Small intestine (tissue), 7 donors: ENCODE data around the gene COL9A1. TPM values are rescaled to one million over a fixed set of nuclear protein-coding genes. Genes with fewer than 3 reads are reported as not detected.

ENCODE experiments used
- DNase-seq, 2 donors: peaks; one replicate each; pipeline versions ENCODE4 v3.0.0 to v3.0.0-alpha.2; 2013
- FAIRE-seq: peaks from 2 replicates; lab custom pipeline; 2012; peaks lifted over from hg19 to GRCh38; lab: Jason Lieb, UNC
- H3K27ac ChIP-seq, 3 donors: one replicate each; pipeline ENCODE4 v1.5.1; 2013; ENCODE audit warnings: low read length in 2 of 3, mild to moderate bottlenecking in 2 of 3, control low read depth in 1 of 3, inconsistent platforms in 1 of 3, low read depth in 1 of 3, moderate library complexity in 1 of 3
- H3K27me3 ChIP-seq, 3 donors: one replicate each; pipeline ENCODE4 v1.6.1; 2013; ENCODE audit warnings: low read length in 3 of 3, inconsistent platforms in 1 of 3; ENCODE audit not compliant: control insufficient read depth in 3 of 3, insufficient read depth in 3 of 3
- H3K36me3 ChIP-seq, 3 donors: one replicate each; pipeline ENCODE4 v1.6.1; 2013; ENCODE audit warnings: low read length in 3 of 3, inconsistent platforms in 1 of 3, low read depth in 1 of 3, mild to moderate bottlenecking in 1 of 3, moderate library complexity in 1 of 3; ENCODE audit not compliant: control insufficient read depth in 3 of 3, insufficient read depth in 2 of 3
- H3K4me1 ChIP-seq, 3 donors: one replicate each; pipeline ENCODE4 v1.6.1; 2013; ENCODE audit warnings: low read length in 2 of 3, inconsistent platforms in 1 of 3, low read depth in 1 of 3, mild to moderate bottlenecking in 1 of 3, moderate library complexity in 1 of 3; ENCODE audit not compliant: control insufficient read depth in 3 of 3, insufficient read depth in 2 of 3
- H3K4me3 ChIP-seq, 3 donors: one replicate each; pipeline ENCODE4 v1.5.1; 2013; ENCODE audit warnings: low read length in 3 of 3, control low read depth in 1 of 3, inconsistent platforms in 1 of 3, low read depth in 1 of 3, mild to moderate bottlenecking in 1 of 3, moderate library complexity in 1 of 3
- H3K9me3 ChIP-seq, 2 donors: one replicate each; pipeline ENCODE4 v1.6.1; 2013; ENCODE audit warnings: low read depth in 1 of 2, low read length in 1 of 2; ENCODE audit not compliant: control insufficient read depth in 2 of 2, insufficient read depth in 1 of 2
- WGBS, 3 donors: extraction: QIAGEN DNeasy Blood & Tissue Kit; methylation state at CpG; one replicate each; pipeline ENCODE4 v1.1.7; 2013; 5-methylcytosine and 5-hydroxymethylcytosine counted together
- polyA plus RNA-seq, 4 donors: library from polyadenylated mRNA; stranded (reverse) in 3 of 4; unstranded in 1 of 4; fragments of 200-250 nt in 3 of 4; fragments of 120-200 nt in 1 of 4; gene quantifications; one replicate each; pipeline versions ENCODE4 v1.2.1 to v1.2.3, GENCODE V29; 2013
- donor health status: healthy with polysubstance abuse.
- donor health status: control.
- donor health status: control.
- donor health status: Bipolar disorder and iron deficiency.
- donor health status: healthy.

Gene COL9A1
- polyA plus RNA-seq, 4 donors, result 0.34 to 3.6 TPM; not detected in 2

DNA sequence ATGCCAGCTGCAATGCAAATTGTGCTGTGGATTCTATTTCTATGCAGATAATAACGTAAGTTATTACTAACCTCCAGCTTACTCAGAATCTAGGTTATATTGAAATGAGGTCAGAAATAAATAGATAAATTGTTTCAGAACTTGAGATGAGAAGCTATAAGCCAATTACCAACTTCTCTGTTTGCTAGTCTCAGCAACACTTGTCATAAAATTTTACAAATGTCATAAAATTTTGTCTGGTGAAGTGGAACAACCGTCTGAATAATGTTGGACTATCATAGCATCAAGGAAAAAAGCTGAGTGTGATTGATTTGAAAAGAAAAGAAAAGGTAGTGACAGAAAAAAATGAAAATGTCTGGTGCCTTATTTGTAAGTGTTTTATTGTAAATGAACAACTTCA is 36.7 kb downstream of the COL9A1 start:
- H3K27ac ChIP-seq, result no peak overlapping the region
- H3K9me3 ChIP-seq, result no peaks in the 10 kb centered on the region
- 16 to 36% (median 30%) methylated on average over 2 of the region's 2 CpGs for WGBS, 3 donors
- H3K4me1 ChIP-seq, result no peaks in the 10 kb centered on the region
- H3K4me3 ChIP-seq, result no peak overlapping the region
- H3K36me3 ChIP-seq, result no peaks in the 10 kb centered on the region
- DNase-seq (no peak), FAIRE-seq (no peak)
- peaks cover 0 to 6% (median 0%) of the 10 kb centered on the region in 3 donors for H3K27me3 ChIP-seq

DNA sequence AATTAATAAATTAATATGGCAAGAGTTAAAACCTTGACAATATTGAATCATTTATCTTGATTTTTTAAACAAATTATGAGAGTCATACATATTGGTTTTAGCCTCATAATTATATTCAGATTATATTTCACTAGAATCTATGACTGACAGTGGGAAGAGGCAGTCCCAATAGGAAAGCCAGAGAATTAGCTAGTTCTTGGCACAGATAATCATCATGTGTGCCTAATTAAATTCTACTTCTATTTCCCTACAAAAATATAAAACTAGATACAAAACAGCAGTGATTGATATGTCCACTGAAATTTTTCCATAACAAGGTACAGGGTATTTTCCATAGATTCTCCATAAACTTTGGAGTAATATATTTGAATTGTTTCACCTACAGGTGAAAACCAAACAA is 38.6 kb downstream of the COL9A1 start:
- no peak overlapping the region for H3K27ac ChIP-seq
- no peak overlapping the region for H3K4me3 ChIP-seq
- H3K4me1 ChIP-seq, result no peaks in the 10 kb centered on the region
- H3K9me3 ChIP-seq, result no peaks in the 10 kb centered on the region
- no peak for DNase-seq
- no peak for FAIRE-seq
- H3K36me3 ChIP-seq, result no peaks in the 10 kb centered on the region
- H3K27me3 ChIP-seq, result peaks cover 0 to 4% (median 0%) of the 10 kb centered on the region in 3 donors

DNA sequence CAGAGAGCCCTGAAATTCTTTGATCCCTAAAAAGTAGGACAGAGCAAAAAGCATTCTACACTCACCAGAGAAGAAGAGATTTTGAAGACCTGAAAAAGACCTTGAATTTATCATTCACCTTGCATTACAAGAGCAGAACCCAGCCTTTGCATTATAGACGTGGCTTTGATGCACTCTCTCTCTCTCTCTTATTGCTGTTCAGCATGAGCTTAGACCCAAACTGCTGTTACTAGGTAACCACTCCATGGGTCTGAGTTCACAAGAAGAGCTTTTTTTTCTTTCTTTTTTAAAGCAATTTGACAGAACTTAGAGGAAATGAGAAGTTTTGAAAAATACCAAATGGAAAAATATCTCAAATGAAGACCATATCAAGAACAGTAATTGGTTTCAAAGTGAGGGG is 44.4 kb downstream of the COL9A1 start:
- H3K36me3 ChIP-seq, result no peaks in the 10 kb centered on the region
- no peak overlapping the region for H3K27ac ChIP-seq
- no peaks in the 10 kb centered on the region for H3K9me3 ChIP-seq
- H3K27me3 ChIP-seq, result peaks cover 0 to 4% (median 0%) of the 10 kb centered on the region in 3 donors
- DNase-seq (no peak), FAIRE-seq (no peak)
- H3K4me3 ChIP-seq, result no peak overlapping the region
- 6 to 31% (median 12%) methylated on average over 1 of the region's 1 CpG for WGBS, 3 donors
- H3K4me1 ChIP-seq, result no peaks in the 10 kb centered on the region

DNA sequence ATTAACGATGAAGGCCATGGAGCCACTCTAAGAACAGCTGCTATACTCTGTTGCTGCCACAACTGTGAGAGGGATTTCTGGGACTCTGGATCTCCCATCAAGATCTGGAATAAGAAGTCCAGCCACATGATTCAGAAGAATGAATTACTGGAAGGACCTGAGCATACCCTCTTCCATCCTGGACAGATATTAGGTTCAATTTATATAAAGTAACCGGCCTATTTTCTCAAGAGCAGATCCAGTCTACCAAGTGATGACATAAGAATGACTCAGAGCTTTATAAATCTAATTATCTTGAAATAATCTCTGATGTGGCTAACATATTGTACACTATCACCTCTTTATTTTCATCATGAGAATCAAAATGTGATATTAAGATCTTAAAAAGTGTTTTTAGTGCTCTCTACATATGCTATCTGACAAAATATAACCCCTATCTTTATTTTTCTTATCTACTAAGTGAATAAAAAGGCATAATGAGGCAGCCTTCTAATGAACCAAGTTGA is 45.1 kb downstream of the COL9A1 start:
- WGBS, 3 donors, result 78 to 91% (median 84%) methylated on average over 2 of the region's 2 CpGs
- Histone ChIP-seq H3K9me3 (no peaks in the 10 kb centered on the region), H3K36me3 (no peaks in the 10 kb centered on the region), H3K27ac (no peak overlapping the region), H3K4me3 (no peak overlapping the region), H3K4me1 (no peaks in the 10 kb centered on the region), H3K27me3 (peaks cover 0 to 4% (median 0%) of the 10 kb centered on the region in 3 donors)
- DNase-seq, result no peak
- FAIRE-seq, result no peak

DNA sequence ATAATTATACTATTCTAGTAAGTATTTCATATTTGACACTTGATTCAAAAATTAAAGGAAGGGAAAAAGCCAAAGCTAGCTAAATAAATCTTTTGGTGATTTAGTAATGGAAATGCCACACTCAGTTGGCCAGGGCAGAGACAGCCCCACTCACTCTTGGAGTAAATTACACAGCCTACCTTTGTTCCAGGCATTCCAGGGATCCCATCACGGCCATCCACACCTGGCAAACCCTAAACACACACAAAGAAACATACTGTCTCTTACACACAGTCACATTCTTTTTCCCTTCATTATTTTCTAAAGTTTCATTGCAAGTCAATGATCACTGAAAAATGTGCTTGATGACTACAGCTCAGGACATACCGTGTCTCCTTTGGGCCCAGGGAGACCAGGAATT is 48.1 kb downstream of the COL9A1 start:
- H3K9me3 ChIP-seq, result no peaks in the 10 kb centered on the region
- no peak overlapping the region for H3K27ac ChIP-seq
- DNase-seq, result no peak
- no peaks in the 10 kb centered on the region for H3K4me1 ChIP-seq
- no peaks in the 10 kb centered on the region for H3K27me3 ChIP-seq
- no peak overlapping the region for H3K4me3 ChIP-seq
- FAIRE-seq, result no peak
- WGBS, 3 donors, result 67 to 75% (median 67%) methylated on average over 2 of the region's 2 CpGs
- no peaks in the 10 kb centered on the region for H3K36me3 ChIP-seq

DNA sequence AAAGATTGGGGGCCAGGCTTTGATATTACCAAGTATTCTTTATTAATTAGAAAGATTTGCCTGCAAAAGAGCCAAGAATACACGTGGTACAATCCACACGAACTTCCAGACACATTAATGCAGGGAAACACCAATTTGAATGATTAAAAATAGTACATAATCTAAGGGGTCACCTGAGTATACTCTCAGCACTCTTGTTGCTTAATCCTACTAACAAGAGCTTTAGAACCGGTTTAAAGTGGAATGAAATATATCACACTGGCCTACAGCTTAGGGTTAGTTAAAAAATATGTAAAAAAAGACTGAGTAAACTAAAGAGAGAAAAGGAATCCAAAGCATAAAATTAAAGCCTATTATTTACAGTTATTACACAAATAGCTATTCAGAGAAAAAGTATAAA is 49.0 kb downstream of the COL9A1 start:
- no peaks in the 10 kb centered on the region for H3K27me3 ChIP-seq
- DNase-seq (no peak), FAIRE-seq (no peak)
- no peak overlapping the region for H3K27ac ChIP-seq
- no peaks in the 10 kb centered on the region for H3K9me3 ChIP-seq
- whole genome bisulfite sequencing, 3 donors, result 33 to 69% (median 52%) methylated on average over 3 of the region's 3 CpGs
- no peak overlapping the region for H3K4me3 ChIP-seq
- H3K4me1 ChIP-seq, result no peaks in the 10 kb centered on the region
- H3K36me3 ChIP-seq, result no peaks in the 10 kb centered on the region

DNA sequence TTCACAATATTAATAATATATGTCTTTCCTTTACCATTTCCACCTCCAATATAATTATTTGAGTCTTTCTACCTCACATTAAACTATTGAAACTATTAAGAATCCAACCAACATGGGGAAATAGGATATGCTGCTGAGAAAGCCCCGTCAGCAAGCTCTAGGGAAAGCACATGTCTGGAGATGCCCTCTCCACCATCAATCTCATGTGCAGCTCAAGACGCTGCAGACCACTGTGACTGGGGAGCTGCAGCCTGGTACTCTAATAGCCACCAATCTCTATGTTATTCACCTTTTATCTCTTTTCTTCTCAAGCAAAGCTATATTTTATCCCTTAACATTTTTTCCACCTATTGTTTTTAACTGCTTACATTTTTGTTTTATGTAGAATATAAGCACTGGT is 50.3 kb downstream of the COL9A1 start:
- WGBS, 3 donors, result 79 to 88% (median 87%) methylated on average over 2 of the region's 2 CpGs
- no peak for FAIRE-seq

DNA sequence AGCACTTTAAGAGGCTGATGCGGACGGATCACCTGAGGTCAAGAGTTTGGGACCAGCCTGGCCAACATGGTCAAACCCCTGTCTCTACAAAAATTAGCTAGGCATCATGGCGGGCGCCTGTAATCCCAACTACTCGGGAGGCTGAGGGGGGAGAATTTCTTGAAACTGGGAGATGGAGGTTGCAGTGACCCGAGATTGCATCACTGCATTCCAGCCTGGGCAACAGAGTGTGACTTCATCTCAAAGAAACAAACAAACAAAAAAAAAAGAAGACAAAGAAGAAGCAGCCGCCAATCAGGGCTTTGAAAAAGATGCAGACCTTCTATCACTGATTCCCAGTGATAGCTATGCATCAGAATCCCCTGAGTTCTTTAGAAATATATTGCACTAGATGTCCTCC is 56.8 kb downstream of the COL9A1 start:
- Histone ChIP-seq H3K4me3 (no peak overlapping the region), H3K4me1 (peaks cover 0 to 2% (median 0%) of the 10 kb centered on the region in 3 donors), H3K27ac (no peak overlapping the region), H3K36me3 (no peaks in the 10 kb centered on the region), H3K27me3 (no peaks in the 10 kb centered on the region), H3K9me3 (no peaks in the 10 kb centered on the region)
- DNase-seq (no peak), FAIRE-seq (no peak)
- 91 to 94% (median 91%) methylated on average over 7 of the region's 7 CpGs for WGBS, 3 donors

More for the DNA sequence above, 50.3 kb downstream of the COL9A1 start:
- H3K27ac ChIP-seq, result no peak overlapping the region
- no peak for DNase-seq
- H3K36me3 ChIP-seq, result no peaks in the 10 kb centered on the region
- H3K9me3 ChIP-seq, result no peaks in the 10 kb centered on the region
- H3K4me3 ChIP-seq, result no peak overlapping the region
- H3K4me1 ChIP-seq, result no peaks in the 10 kb centered on the region
- no peaks in the 10 kb centered on the region for H3K27me3 ChIP-seq

DNA sequence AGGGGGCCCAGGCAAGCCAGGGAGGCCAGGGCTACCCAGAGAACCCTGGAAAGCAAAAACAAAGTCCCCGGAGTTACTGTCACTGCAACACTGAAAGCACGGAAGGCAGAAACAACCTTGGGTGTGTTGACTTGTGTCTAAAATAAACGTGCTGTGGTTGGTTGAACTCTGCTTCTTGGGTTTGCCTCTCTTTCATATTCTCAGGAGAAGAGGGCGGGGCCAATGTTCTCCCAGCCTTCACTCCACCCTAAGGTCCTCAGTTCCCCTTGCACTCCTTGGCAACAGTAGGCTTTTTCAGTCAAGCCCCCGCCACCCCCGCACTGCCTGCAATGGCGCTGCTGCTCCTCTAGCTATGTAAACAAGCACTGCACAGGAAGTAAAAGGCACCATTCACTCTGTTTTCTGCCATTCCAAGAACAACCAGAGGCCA is 60.9 kb downstream of the COL9A1 start:
- 39 to 59% (median 53%) methylated on average over 7 of the region's 7 CpGs for WGBS, 3 donors
- Histone ChIP-seq H3K4me3 (no peak overlapping the region), H3K27ac (peak overlapping the region in 2 of 3 donors; percentile 17 to 50), H3K9me3 (no peaks in the 10 kb centered on the region), H3K36me3 (no peaks in the 10 kb centered on the region), H3K27me3 (no peaks in the 10 kb centered on the region), H3K4me1 (peaks cover 0 to 2% (median 0%) of the 10 kb centered on the region in 3 donors)
- FAIRE-seq (no peak), DNase-seq (peak; percentile 25 to 31)
